ENCODE data around the gene CACNA2D4.

Gene CACNA2D4

DNA sequence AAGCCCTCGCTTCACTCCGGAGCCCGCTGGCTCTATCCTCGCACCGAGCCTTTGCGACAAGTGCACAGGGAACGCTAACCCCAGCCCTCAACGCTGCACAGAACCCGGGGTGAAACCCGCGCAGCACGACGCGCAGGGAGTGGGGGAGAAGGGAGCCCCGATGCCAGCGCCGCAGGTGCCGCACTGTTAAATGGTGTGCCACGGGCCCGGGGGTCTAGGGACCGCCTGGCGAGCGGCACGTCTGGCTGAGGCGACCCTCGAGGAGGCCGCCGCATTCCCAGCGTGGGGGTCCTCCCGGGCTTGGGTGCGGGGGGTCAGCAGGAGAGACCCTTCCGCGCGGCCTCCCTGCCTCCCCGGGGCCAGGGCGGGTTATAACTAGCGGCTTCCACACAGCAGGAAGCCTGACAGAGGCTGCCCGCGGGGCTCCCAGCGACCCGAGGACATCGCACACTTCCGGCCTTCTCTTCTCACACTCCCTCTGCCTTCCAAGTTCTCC lies 121.9 kb downstream of the CACNA2D4 start:
- DNase-seq (ENCODE audit: low read depth): no peak
- peak overlapping the region; percentile 53 for H3K4me3 ChIP-seq (ENCODE audit: low read depth, low read length)
- TF ChIP-seq, protein P1, sequence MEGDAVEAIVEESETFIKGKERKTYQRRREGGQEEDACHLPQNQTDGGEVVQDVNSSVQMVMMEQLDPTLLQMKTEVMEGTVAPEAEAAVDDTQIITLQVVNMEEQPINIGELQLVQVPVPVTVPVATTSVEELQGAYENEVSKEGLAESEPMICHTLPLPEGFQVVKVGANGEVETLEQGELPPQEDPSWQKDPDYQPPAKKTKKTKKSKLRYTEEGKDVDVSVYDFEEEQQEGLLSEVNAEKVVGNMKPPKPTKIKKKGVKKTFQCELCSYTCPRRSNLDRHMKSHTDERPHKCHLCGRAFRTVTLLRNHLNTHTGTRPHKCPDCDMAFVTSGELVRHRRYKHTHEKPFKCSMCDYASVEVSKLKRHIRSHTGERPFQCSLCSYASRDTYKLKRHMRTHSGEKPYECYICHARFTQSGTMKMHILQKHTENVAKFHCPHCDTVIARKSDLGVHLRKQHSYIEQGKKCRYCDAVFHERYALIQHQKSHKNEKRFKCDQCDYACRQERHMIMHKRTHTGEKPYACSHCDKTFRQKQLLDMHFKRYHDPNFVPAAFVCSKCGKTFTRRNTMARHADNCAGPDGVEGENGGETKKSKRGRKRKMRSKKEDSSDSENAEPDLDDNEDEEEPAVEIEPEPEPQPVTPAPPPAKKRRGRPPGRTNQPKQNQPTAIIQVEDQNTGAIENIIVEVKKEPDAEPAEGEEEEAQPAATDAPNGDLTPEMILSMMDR (IDR thresholded peaks at IDR 0.05; ENCODE audit: low read depth, low read length, missing control alignments): no peak

DNA sequence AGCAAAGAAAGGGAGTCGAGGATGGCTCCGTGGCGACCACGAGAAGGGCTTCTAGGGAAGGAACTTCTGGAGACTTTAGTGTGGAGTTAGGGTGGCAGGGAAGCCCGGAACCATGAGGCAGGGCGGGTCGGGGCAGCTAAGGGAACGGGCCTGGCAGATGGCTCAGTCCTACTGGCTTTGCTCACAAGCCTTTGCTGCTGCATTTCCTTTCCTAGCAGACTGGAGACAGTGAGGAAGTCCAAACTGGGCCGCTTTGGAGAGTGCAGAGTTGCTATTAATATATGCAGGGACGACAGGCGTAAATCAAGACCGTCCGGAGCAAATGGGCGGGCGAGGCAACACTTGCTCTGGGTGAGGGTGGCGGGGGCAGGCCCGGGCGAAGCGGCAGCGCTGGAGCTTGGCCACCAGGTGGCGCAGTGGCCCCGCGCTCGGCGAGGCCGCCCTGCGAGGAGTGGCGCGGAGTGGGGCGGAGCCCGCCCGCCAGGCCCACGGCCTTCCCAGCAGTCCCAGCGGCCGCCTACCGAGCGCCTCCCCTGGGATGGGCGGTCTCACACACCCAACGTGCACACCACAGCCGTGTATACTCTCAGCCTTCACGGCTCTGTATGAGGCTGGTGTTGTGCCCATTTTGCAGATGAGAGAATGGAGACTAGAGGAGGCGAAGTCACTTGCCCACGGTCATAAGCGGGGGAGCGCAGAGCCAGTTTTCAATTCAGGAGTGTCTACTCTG lies 122.5 kb downstream of the CACNA2D4 start:
- H3K4me3 ChIP-seq (ENCODE audit: low read depth, low read length): peak overlapping the region; percentile 53
- DNase-seq (ENCODE audit: low read depth): peak; percentile 81
- TF ChIP-seq, protein P1 (IDR thresholded peaks at IDR 0.05; ENCODE audit: low read depth, low read length, missing control alignments): peak; percentile 78

DNA sequence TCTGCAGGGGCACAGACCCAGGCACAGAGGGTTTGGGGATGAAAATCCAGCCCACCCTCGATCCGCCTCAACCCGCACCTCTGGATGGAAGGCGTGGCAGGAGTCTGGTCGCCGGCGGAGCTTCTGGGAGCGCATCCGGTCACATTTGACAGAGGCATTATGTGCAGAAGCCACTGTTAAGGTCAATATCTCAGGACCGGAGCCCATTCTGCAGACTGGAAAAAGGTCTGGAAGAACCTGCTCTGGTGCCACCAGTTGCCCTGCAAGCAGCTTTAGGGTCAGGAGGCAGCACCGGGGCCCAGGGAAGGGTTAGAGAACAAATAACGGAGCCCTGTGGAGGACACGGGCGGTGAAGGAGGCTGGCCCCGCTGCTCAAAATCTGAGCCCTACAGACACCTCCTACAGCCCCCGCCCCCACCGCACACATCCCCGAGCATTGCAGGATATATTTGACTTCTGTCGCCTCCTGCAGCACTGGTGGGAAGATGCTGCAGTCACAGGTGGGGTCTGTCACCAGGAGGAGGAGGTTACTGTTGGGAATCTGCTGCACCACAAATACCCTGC lies 123.1 kb downstream of the CACNA2D4 start:
- no peak overlapping the region for H3K4me3 ChIP-seq (ENCODE audit: low read depth, low read length)
- DNase-seq (ENCODE audit: low read depth): no peak
- TF ChIP-seq, protein P1 (IDR thresholded peaks at IDR 0.05; ENCODE audit: low read depth, low read length, missing control alignments): no peak

DNA sequence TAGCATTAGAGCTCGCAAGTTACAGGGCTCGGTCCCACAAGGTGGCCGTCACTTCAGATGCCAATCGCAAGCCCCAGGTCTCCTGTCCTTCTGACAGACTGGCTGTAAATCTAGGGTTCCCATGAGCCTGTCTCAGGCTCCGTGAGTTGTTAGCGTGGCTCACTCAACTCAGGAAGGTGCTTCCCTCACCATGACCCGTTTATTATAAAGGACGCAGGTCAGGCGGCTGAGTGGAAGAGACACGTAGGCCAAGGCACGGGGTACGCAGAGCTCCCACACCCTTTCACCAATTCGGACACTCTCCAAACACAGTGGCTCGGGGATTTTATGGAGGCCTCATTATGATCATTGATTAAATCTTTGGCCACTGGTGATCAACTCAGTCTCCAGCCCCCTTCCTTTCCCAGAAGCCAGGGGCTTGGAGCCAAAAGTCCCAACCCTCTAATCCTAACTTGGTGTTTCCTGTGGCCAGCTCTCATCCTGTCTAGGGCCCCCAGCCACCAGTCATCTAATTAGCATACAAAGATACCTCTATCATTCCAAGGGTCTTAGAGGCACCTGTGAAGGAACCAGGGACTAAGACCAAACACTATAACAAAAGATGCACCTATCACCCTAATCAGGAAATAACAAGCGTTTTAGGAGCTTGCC lies 123.9 kb downstream of the CACNA2D4 start:
- TF ChIP-seq, protein P1 (IDR thresholded peaks at IDR 0.05; ENCODE audit: low read depth, low read length, missing control alignments): no peak
- H3K4me3 ChIP-seq (ENCODE audit: low read depth, low read length): no peak overlapping the region
- no peak for DNase-seq (ENCODE audit: low read depth)

DNA sequence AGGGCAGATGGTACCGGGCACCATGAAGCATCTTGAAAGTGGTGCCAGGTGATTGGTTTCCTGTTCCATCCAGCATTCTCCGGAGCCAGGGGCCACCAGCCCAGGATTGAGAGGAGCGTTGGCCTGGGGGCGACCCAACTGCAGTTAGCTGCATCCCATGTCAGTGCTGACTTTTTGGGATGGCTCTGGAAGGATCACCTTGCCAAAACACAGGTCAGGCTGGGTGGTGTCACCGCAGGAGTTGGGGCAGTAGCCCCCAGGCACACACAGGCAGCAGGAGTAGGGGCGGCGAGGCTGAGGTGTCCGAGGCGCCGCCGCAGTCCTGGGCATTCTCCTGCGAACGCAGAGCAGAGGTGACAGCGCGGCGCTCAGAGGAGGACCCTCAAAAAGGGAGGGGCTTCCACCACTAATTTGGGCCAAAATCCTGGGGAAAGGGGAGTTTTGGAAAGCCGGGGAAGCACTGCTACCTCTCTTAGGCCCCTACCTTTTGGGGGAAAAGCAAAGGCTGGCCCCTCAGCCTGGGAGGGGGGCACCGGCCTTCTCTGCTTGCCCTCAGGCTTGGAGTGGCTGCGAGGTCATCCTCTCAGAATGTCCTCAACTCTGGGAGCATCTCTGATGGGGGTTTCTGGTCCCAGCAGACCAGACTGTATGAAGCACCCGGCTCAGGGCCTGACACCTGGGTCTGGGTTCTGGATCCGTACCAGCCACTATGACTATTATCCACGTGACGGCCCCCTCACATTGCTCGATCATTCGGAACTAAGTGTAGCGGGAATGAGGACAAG lies 124.8 kb downstream of the CACNA2D4 start:
- DNase-seq (ENCODE audit: low read depth): no peak
- TF ChIP-seq, protein P1 (IDR thresholded peaks at IDR 0.05; ENCODE audit: low read depth, low read length, missing control alignments): no peak

DNA sequence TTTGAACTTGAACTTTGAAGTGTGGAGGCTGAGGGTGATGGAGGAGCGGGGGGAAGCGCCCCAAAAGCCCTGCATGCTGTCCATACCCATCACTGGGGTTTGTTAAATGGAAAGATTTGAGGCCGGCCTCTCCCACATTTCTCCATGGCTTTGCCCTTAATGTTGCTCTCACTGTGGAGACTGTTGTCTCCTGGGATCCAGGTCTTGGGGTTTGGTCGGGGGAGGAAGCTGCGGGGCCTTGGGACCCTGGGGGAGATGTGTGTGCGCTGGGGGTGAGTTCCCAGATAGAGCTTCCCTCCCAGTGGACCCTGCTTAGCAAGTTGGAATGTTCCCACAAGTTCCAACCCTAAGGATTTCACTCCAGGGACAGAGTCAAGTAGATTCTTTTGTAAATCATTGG lies 126.0 kb downstream of the CACNA2D4 start:
- DNase-seq (ENCODE audit: low read depth): no peak
- TF ChIP-seq, protein P1 (IDR thresholded peaks at IDR 0.05; ENCODE audit: low read depth, low read length, missing control alignments): no peak
- H3K4me3 ChIP-seq (ENCODE audit: low read depth, low read length): no peak overlapping the region

More for the DNA sequence above, 124.8 kb downstream of the CACNA2D4 start:
- H3K4me3 ChIP-seq (ENCODE audit: low read depth, low read length): no peak overlapping the region
